K562 (cell line): ENCODE data around the gene BANP. TPM values are rescaled to one million over a fixed set of nuclear protein-coding genes. Genes with fewer than 3 reads are reported as not detected.

Source experiments
- CBFA2T3 ChIP-seq: fragments of 450-650 bp; IDR thresholded peaks from 2 replicates; pipeline ENCODE4 v1.6.1; 2017
- CSDE1 ChIP-seq, 2 experiments: fragments of 450-650 bp; IDR thresholded peaks; 2 replicates each; pipeline ENCODE4 v1.6.1; 2016; ENCODE audit warnings: mild to moderate bottlenecking in 1 of 2
- NFIC ChIP-seq: fragments of 450-650 bp; IDR thresholded peaks from 2 replicates; pipeline ENCODE4 v1.6.1; 2017; ENCODE audit warnings: mild to moderate bottlenecking, inconsistent platforms
- RBM22 ChIP-seq: fragments of 200-400 bp; formaldehyde crosslinking; IDR thresholded peaks from 2 replicates; pipeline ENCODE4 v1.6.1; 2018; ENCODE audit warnings: low read length, low read depth; ENCODE audit not compliant: poor library complexity, severe bottlenecking
- SPI1 ChIP-seq: IDR thresholded peaks from 2 replicates; pipeline ENCODE4 v1.6.1; 2011; ENCODE audit warnings: low read depth, low read length, control low read depth, borderline replicate concordance
- STAT5B ChIP-seq: fragments of 250-450 bp; sonication (Bioruptor Pico); IDR thresholded peaks from 2 replicates; pipeline ENCODE4 v1.8.0; 2021; ENCODE audit warnings: mild to moderate bottlenecking, inconsistent platforms
- ZBTB8A ChIP-seq: fragments of 450-650 bp; IDR thresholded peaks from 2 replicates; pipeline ENCODE4 v1.6.1; 2018; ENCODE audit warnings: mild to moderate bottlenecking, moderate library complexity; ENCODE audit not compliant: partially characterized antibody
- ZNF133 ChIP-seq: fragments of 250-450 bp; sonication (Bioruptor Pico); IDR thresholded peaks from 2 replicates; pipeline ENCODE4 v1.4.0; 2020; ENCODE audit warnings: mild to moderate bottlenecking
- polyA plus RNA-seq, 8 experiments: library from polyadenylated mRNA; depleted of rRNA in 4 of 8; stranded (reverse) in 5 of 8; unstranded in 3 of 8; fragments of >200 nt; fragmentation: Nextera tagmentation in 2 of 8; fragmentation: Illumina TruSeq in 1 of 8; extraction: Ambion mirVana in 2 of 8; extraction: Trizol in 1 of 8; gene quantifications; 2 replicates each; pipeline versions ENCODE4 v1.2.1 to v1.2.3, GENCODE V29; 2011 to 2014; ENCODE audit warnings: inconsistent platforms in 1 of 8, missing spikeins in 1 of 8
- total RNA-seq, 7 experiments: library from RNA; depleted of rRNA in 6 of 7; stranded (reverse); fragments of >200 nt in 6 of 7; fragmentation: Illumina TruSeq in 2 of 7; extraction: Trizol in 2 of 7; gene quantifications; 2 replicates each; pipeline versions ENCODE4 v1.2.1 to v1.2.3, GENCODE V29; 2011 to 2021; ENCODE audit warnings: low replicate concordance in 1 of 7
- TF ChIP-seq, protein P1 (sequence below): fragments of 450-650 bp; IDR thresholded peaks from 2 replicates; pipeline ENCODE4 v1.6.1; 2018; ENCODE audit warnings: mild to moderate bottlenecking, low read depth; ENCODE audit not compliant: partially characterized antibody
- TF ChIP-seq, protein P2 (sequence below): fragments of 450-650 bp; IDR thresholded peaks from 2 replicates; pipeline ENCODE4 v1.6.1; 2016; ENCODE audit warnings: mild to moderate bottlenecking, moderate library complexity
- TF ChIP-seq, protein P3 (sequence below): sonication (generic); formaldehyde crosslinking; IDR thresholded peaks from 2 replicates; pipeline ENCODE4 v1.8.0; 2022; ENCODE audit warnings: mild to moderate bottlenecking, missing genetic modification reagents
- TF ChIP-seq, protein P4 (sequence below): sonication (generic); formaldehyde crosslinking; IDR thresholded peaks from 2 replicates; pipeline ENCODE4 v1.8.0; 2022; ENCODE audit warnings: mild to moderate bottlenecking, missing genetic modification reagents

BANP gene
- total and polyA plus RNA-seq, 9 of the 15 experiments (the other 6 are each of a cell fraction or from before 2014, with no cell fraction given): 4.6 to 22.1 (median 15.6) TPM

DNA sequence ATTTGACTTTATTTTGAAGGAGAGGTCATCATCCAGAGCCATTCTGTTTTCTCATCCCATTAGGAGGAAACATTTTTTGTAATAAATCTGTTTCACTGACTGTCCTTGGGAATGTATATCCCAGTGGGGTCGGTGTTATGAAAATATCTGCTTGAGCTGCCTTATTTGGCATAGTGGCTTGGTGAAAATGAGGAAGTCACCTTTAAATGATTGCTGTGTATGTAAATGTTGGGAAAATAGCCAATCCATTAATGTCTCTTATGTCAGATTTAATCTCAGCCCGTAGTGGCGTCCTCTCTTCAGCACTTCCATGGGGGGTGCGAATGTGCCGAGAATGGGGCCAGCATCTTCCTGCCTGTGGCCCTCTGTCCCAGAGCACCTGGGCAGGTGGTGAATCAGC lies 57.6 kb downstream of the BANP start (continued):
- TF ChIP-seq NFIC (no peak), CSDE1 (IDR thresholded peaks at IDR 0.05) (no peak), ZBTB8A (no peak), CBFA2T3 (no peak), SPI1 (peak; percentile 79), RBM22 (no peak), STAT5B (CRISPR knock-in tag) (no peak), ZNF133 (no peak)
- TF ChIP-seq, protein P1, sequence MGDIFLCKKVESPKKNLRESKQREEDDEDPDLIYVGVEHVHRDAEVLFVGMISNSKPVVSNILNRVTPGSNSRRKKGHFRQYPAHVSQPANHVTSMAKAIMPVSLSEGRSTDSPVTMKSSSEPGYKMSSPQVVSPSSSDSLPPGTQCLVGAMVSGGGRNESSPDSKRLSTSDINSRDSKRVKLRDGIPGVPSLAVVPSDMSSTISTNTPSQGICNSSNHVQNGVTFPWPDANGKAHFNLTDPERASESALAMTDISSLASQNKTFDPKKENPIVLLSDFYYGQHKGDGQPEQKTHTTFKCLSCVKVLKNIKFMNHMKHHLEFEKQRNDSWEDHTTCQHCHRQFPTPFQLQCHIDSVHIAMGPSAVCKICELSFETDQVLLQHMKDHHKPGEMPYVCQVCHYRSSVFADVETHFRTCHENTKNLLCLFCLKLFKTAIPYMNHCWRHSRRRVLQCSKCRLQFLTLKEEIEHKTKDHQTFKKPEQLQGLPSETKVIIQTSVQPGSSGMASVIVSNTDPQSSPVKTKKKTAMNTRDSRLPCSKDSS: no peak
- TF ChIP-seq, protein P2, sequence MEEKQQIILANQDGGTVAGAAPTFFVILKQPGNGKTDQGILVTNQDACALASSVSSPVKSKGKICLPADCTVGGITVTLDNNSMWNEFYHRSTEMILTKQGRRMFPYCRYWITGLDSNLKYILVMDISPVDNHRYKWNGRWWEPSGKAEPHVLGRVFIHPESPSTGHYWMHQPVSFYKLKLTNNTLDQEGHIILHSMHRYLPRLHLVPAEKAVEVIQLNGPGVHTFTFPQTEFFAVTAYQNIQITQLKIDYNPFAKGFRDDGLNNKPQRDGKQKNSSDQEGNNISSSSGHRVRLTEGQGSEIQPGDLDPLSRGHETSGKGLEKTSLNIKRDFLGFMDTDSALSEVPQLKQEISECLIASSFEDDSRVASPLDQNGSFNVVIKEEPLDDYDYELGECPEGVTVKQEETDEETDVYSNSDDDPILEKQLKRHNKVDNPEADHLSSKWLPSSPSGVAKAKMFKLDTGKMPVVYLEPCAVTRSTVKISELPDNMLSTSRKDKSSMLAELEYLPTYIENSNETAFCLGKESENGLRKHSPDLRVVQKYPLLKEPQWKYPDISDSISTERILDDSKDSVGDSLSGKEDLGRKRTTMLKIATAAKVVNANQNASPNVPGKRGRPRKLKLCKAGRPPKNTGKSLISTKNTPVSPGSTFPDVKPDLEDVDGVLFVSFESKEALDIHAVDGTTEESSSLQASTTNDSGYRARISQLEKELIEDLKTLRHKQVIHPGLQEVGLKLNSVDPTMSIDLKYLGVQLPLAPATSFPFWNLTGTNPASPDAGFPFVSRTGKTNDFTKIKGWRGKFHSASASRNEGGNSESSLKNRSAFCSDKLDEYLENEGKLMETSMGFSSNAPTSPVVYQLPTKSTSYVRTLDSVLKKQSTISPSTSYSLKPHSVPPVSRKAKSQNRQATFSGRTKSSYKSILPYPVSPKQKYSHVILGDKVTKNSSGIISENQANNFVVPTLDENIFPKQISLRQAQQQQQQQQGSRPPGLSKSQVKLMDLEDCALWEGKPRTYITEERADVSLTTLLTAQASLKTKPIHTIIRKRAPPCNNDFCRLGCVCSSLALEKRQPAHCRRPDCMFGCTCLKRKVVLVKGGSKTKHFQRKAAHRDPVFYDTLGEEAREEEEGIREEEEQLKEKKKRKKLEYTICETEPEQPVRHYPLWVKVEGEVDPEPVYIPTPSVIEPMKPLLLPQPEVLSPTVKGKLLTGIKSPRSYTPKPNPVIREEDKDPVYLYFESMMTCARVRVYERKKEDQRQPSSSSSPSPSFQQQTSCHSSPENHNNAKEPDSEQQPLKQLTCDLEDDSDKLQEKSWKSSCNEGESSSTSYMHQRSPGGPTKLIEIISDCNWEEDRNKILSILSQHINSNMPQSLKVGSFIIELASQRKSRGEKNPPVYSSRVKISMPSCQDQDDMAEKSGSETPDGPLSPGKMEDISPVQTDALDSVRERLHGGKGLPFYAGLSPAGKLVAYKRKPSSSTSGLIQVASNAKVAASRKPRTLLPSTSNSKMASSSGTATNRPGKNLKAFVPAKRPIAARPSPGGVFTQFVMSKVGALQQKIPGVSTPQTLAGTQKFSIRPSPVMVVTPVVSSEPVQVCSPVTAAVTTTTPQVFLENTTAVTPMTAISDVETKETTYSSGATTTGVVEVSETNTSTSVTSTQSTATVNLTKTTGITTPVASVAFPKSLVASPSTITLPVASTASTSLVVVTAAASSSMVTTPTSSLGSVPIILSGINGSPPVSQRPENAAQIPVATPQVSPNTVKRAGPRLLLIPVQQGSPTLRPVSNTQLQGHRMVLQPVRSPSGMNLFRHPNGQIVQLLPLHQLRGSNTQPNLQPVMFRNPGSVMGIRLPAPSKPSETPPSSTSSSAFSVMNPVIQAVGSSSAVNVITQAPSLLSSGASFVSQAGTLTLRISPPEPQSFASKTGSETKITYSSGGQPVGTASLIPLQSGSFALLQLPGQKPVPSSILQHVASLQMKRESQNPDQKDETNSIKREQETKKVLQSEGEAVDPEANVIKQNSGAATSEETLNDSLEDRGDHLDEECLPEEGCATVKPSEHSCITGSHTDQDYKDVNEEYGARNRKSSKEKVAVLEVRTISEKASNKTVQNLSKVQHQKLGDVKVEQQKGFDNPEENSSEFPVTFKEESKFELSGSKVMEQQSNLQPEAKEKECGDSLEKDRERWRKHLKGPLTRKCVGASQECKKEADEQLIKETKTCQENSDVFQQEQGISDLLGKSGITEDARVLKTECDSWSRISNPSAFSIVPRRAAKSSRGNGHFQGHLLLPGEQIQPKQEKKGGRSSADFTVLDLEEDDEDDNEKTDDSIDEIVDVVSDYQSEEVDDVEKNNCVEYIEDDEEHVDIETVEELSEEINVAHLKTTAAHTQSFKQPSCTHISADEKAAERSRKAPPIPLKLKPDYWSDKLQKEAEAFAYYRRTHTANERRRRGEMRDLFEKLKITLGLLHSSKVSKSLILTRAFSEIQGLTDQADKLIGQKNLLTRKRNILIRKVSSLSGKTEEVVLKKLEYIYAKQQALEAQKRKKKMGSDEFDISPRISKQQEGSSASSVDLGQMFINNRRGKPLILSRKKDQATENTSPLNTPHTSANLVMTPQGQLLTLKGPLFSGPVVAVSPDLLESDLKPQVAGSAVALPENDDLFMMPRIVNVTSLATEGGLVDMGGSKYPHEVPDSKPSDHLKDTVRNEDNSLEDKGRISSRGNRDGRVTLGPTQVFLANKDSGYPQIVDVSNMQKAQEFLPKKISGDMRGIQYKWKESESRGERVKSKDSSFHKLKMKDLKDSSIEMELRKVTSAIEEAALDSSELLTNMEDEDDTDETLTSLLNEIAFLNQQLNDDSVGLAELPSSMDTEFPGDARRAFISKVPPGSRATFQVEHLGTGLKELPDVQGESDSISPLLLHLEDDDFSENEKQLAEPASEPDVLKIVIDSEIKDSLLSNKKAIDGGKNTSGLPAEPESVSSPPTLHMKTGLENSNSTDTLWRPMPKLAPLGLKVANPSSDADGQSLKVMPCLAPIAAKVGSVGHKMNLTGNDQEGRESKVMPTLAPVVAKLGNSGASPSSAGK: no peak
- TF ChIP-seq, protein P3, sequence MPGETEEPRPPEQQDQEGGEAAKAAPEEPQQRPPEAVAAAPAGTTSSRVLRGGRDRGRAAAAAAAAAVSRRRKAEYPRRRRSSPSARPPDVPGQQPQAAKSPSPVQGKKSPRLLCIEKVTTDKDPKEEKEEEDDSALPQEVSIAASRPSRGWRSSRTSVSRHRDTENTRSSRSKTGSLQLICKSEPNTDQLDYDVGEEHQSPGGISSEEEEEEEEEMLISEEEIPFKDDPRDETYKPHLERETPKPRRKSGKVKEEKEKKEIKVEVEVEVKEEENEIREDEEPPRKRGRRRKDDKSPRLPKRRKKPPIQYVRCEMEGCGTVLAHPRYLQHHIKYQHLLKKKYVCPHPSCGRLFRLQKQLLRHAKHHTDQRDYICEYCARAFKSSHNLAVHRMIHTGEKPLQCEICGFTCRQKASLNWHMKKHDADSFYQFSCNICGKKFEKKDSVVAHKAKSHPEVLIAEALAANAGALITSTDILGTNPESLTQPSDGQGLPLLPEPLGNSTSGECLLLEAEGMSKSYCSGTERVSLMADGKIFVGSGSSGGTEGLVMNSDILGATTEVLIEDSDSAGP (CRISPR knock-in tag): no peak
- TF ChIP-seq, protein P4, sequence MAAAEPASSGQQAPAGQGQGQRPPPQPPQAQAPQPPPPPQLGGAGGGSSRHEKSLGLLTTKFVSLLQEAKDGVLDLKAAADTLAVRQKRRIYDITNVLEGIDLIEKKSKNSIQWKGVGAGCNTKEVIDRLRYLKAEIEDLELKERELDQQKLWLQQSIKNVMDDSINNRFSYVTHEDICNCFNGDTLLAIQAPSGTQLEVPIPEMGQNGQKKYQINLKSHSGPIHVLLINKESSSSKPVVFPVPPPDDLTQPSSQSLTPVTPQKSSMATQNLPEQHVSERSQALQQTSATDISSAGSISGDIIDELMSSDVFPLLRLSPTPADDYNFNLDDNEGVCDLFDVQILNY (CRISPR knock-in tag): no peak
